GM10248 (cell line): ENCODE results near the gene PHLDB1.

Experiments
- CTCF ChIA-PET: fragments of 300-600 bp; sonication (Branson Sonifier 250); formaldehyde crosslinking; extraction: SDS; loops from one replicate; lab custom pipeline; 2021; ENCODE audit warnings: antibody characterized with exemption; lab: Yijun Ruan, JAX
- POLR2A ChIA-PET: fragments of 350-650 bp; sonication (Branson Sonifier 250); formaldehyde crosslinking; extraction: SDS; loops from one replicate; lab custom pipeline; 2020; ENCODE audit warnings: antibody characterized with exemption; lab: Yijun Ruan, JAX
- DNase-seq: peaks from one replicate; pipeline ENCODE4 v3.0.0; 2012; ENCODE audit errors: extremely low spot score
- CTCF ChIP-seq: IDR thresholded peaks from 2 replicates; pipeline ENCODE4 v1.5.1; 2012; ENCODE audit warnings: mild to moderate bottlenecking, low read depth; ENCODE audit errors: extremely low read depth, missing control alignments, control extremely low read depth

PHLDB1 gene

GRCh38 chr11:118690553-118691304, 83.3 kb downstream of the PHLDB1 start:
- no peak for TF ChIP-seq CTCF
- no peak for DNase-seq
- CTCF ChIA-PET = interaction anchor here (0.6 to 4.3 kb wide), 59 partner anchors 8 to 683 kb away, joined by 3 to 45 read pairs (median 5); partner anchors contain the start of genes BCL9L, CENATAC, CXCR5 and DDX6
- POLR2A ChIA-PET = no interaction called here

DNA sequence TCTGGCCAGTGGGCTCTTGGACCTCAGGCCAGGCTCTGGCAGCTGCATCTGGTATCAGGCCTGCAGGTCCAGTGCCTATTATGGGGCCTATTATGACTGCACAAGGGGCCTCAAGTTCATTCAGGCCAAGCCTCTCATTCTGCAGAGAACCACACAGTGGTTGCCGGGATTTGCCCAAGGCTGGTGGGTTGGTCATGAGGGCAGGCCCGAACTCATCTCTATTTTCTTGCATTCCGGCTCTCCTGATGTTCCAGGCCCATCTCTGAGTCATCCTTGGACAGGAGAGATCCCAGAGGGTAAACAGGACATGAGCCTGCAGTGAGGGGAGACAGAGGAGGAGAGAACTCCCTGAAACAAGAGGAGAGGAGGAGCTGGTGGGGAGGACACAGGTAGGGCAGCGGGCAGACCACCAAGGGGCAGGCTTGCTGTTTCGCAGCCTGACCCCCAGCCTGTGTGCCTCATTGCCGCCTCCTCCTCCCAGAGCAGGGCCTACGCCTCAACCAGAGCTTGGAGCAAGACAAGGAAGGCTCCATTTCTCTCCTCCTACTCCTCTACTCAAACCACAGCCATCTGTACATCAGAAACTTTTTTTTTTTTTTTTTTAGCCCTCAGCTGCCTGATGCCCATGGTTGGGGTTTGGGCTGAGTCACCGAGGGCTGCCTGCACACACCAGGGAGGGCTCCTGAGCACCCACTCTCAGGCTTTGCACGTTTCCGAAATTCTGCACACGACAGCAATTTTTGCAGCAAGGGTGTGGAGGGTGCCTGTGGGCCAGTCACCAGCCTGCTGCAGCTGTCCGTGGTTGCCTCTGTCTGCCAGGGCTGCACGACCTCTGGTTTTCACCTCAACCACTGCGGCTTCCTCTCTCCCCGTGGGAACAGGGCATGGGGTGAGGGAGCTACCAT, 84.8 kb downstream of the PHLDB1 start:
- POLR2A ChIA-PET = interaction anchor here (0.6 kb wide), 2 partner anchors 360 to 434 kb away, joined by 3 to 4 read pairs; no protein-coding TSS in a partner anchor
- CTCF ChIA-PET = interaction anchor here (0.9 to 3.0 kb wide), 6 partner anchors 10 to 239 kb away, joined by 3 to 16 read pairs (median 4); no protein-coding TSS in a partner anchor
- no peak for TF ChIP-seq CTCF
- peak; percentile 33 for DNase-seq

GRCh38 chr11:118694185-118694584, 86.8 kb downstream of the PHLDB1 start:
- no peak for TF ChIP-seq CTCF
- POLR2A ChIA-PET = no interaction called here
- CTCF ChIA-PET = interaction anchor here (1.1 to 3.0 kb wide), 4 partner anchors 17 to 237 kb away, joined by 3 to 16 read pairs (median 9); partner anchors contain the start of gene DDX6
- DNase-seq = no peak

DNA sequence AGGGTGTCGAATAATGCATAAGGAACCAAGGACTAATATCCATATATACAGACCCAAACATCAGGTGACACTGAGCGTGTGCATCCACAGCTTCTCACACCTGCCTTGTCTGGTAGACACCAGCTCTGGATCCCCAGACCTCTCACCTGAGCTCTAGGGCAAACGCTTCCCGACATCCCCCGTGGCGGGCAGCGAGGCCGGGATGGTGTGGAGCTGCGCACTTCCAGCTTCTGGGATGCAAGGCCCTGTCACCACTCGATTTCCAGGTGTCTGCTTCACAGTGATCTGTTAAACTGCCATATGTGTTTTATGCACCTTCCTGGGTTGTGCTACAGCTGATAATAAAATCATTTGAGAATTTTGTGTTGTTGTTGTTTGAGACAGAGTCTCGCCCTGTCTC, 87.4 kb downstream of the PHLDB1 start:
- ChIA-PET CTCF (interaction anchor here (0.9 to 3.0 kb wide), 7 partner anchors 8 to 270 kb away, joined by 3 to 16 read pairs (median 4); no protein-coding TSS in a partner anchor), POLR2A (interaction anchor here (0.5 to 1.4 kb wide), 2 partner anchors 67 to 235 kb away, joined by 3 read pairs; no protein-coding TSS in a partner anchor)
- TF ChIP-seq CTCF = no peak
- no peak for DNase-seq

- POLR2A ChIA-PET = no interaction called here
- no peak for TF ChIP-seq CTCF
- CTCF ChIA-PET = interaction anchor here (0.7 to 4.1 kb wide), 5 partner anchors 8 to 234 kb away, joined by 3 to 16 read pairs (median 3); no protein-coding TSS in a partner anchor
- no peak for DNase-seq
These were observed 89.3 kb downstream of the PHLDB1 start for GRCh38 chr11:118696673-118697226.
